SJCRH30 (cell line): ENCODE data around the gene PLIN4. TPM values are rescaled to one million over a fixed set of nuclear protein-coding genes. Genes with fewer than 3 reads are reported as not detected.
"Not testable (repeated sequence)": the region's sequence is repeated elsewhere in the genome, so short reads cannot be mapped to it uniquely, and the experiment has no call there.

ENCODE experiments used
- DNase-seq, 2 experiments: peaks; one replicate each; pipeline ENCODE4 v3.0.0-alpha.2; 2015 to 2020
- H3K27ac ChIP-seq: fragments of 250-450 bp; sonication (Bioruptor Pico); 2 replicates; pipeline ENCODE4 v1.5.1; 2020; ENCODE audit warnings: mild to moderate bottlenecking, moderate library complexity
- H3K27me3 ChIP-seq: fragments of 250-450 bp; sonication (Bioruptor Pico); 2 replicates; pipeline ENCODE4 v1.5.1; 2020; ENCODE audit warnings: mild to moderate bottlenecking, moderate library complexity
- H3K36me3 ChIP-seq: fragments of 250-450 bp; sonication (Bioruptor Pico); 2 replicates; pipeline ENCODE4 v1.5.1; 2020; ENCODE audit warnings: mild to moderate bottlenecking, moderate library complexity
- H3K4me1 ChIP-seq: fragments of 250-450 bp; sonication (Bioruptor Pico); 2 replicates; pipeline ENCODE4 v1.5.1; 2020; ENCODE audit warnings: mild to moderate bottlenecking, moderate library complexity
- H3K4me3 ChIP-seq: fragments of 250-450 bp; sonication (Bioruptor Pico); 2 replicates; pipeline ENCODE4 v1.5.1; 2020; ENCODE audit warnings: mild to moderate bottlenecking, moderate library complexity
- H3K9me3 ChIP-seq: fragments of 250-450 bp; sonication (Bioruptor Pico); replicated peaks from 2 replicates; pipeline ENCODE4 v1.5.1; 2020; ENCODE audit warnings: mild to moderate bottlenecking, moderate library complexity
- total RNA-seq: library from RNA; depleted of rRNA; stranded (reverse); fragments of >200 nt; shearing (Covaris generic); gene quantifications from 2 replicates; pipeline ENCODE4 v1.2.3, GENCODE V29; 2014

Gene PLIN4
- total RNA-seq, 1 experiment from 2014 or later, result 0.16 TPM

GRCh38 chr19:4539169-4539692, 20.9 kb upstream of the PLIN4 start:
- Histone ChIP-seq H3K4me1 (peaks cover 18% of the 10 kb centered on the region), H3K27ac (no peak overlapping the region), H3K9me3 (no peaks in the 10 kb centered on the region), H3K36me3 (0 out of 2 replicates have a peak, but pooled peaks cover under 1% of the 10 kb centered on the region), H3K4me3 (no peak overlapping the region), H3K27me3 (no peaks in the 10 kb centered on the region)
- DNase-seq, result no peak

GRCh38 chr19:4538601-4538954, 20.3 kb upstream of the PLIN4 start:
- no peaks in the 10 kb centered on the region for H3K27me3 ChIP-seq

DNA sequence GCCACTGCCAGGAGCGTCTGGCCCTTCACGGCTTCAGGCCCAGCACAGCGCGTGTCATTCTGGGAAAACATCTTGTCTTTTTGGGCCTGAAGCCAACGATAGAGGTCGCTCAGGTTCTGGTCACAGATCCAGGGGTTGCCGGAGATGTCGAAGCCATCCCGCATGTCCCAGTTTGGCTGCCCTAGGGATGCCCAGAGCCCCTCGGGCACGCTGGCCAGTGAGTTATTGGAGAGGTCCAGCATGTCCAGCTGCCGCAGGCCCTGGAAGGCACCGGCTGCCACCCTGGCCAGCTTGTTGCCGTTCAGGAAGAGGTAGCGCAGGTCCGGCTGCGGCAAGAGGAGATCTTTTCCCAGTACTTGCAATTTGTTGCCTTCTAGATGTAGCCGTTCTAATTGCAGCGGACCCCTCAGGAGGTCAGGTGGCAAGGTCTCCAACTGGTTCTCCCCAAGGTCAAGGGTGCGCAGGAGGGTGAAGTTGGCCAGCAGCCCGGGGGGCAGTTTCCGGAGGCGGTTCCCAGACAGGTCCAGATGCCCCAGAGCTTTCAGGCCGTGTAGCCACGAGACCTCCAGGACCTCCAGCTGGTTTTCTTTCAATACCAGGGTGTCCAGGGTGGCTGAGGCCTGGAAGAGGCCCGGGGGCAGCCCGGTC, 19.8 kb upstream of the PLIN4 start:
- no peaks in the 10 kb centered on the region for H3K36me3 ChIP-seq
- H3K27ac ChIP-seq, result no peak overlapping the region
- no peak for DNase-seq
- peaks cover 18% of the 10 kb centered on the region for H3K4me1 ChIP-seq
- no peaks in the 10 kb centered on the region for H3K27me3 ChIP-seq
- no peak overlapping the region for H3K4me3 ChIP-seq
- H3K9me3 ChIP-seq, result no peaks in the 10 kb centered on the region

More at GRCh38 chr19:4538601-4538954, 20.3 kb upstream of the PLIN4 start:
- H3K4me3 ChIP-seq, result no peak overlapping the region
- no peak for DNase-seq
- H3K4me1 ChIP-seq, result peaks cover 18% of the 10 kb centered on the region
- H3K9me3 ChIP-seq, result no peaks in the 10 kb centered on the region
- H3K36me3 ChIP-seq, result no peaks in the 10 kb centered on the region
- no peak overlapping the region for H3K27ac ChIP-seq

DNA sequence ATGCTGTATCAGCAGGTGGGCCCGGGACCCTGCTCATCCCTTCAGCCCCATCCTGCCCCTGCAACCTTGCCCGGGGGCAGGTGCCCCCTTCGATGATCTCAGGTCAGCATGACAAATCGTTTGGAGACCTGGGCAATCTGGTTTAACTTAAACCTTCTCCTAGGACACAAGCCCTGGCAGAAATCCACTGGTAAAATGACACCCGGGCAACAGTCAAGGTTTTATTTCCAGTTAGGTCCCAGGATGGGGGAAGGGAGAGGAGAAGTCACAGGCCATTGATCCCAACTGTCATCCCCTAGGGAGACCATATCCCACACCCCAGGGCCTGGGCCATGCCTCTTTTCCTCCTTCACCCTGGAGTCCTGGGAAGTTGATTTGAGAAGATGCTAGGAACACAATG, 18.5 kb upstream of the PLIN4 start:
- Histone ChIP-seq H3K4me1 (peaks cover 18% of the 10 kb centered on the region), H3K27me3 (0 out of 2 replicates have a peak, but pooled peaks cover 3% of the 10 kb centered on the region)
- peak in 1 of 2 experiments; percentile 54 for DNase-seq

DNA sequence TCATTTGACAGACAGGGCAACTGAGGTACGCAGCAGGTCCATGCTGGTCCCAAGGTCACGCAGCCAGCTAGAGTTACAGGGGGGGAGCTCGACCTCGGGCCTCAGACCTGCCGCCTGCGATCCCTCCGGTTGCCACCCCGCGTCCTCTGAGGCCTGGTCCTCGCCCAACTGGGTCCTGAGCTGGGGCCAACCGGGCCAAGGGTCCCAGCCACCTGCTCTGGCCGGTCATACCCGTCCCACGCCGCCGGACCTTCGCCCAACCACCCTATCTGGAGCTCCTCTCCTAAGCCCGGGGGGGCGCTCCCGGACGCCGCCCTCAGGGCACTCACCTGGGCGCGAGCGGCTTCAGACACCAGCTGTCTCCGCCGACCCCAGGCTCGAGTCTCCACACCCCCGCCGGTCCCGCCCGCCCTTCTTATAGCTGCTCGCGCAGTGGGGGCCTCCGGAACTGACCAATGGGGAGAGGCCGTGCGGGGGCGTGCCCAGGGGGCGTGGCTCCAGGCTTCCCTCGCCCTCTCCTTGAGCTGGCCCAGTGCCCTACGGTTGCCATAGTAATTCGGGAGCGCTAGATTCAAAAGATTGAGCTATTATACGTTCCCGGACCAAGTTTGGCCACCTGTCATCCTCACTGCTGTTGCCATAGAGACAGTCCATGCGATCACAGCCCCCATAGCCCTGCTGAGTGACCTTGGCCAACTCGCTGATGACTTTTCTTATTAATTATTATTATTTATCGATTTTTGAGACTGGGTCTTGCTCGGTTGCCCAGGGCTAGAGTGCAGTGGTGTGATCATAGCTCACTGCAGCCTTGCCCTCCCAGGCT, 16.8 kb upstream of the PLIN4 start, which contains the start of gene PLIN5:
PLIN5 (minus strand) TSS at position 389 of the 823 bp plus-strand sequence. CDS start 1,150 bp downstream, outside the sequence.
- H3K36me3 ChIP-seq, result no peaks in the 10 kb centered on the region
- H3K27ac ChIP-seq, result no peak within 1 kb of the TSS
- peaks cover 18% of the 10 kb centered on the region for H3K4me1 ChIP-seq
- peak within 1 kb of the TSS; percentile 16 for H3K4me3 ChIP-seq
- H3K9me3 ChIP-seq, result no peaks in the 10 kb centered on the region
- H3K27me3 ChIP-seq, result 0 out of 2 replicates have a peak, but pooled peaks cover 3% of the 10 kb centered on the region
- peak; percentile 98 to 99 for DNase-seq

More for the DNA sequence above, 18.5 kb upstream of the PLIN4 start:
- Histone ChIP-seq H3K27ac (no peak overlapping the region), H3K9me3 (no peaks in the 10 kb centered on the region), H3K4me3 (no peak overlapping the region), H3K36me3 (no peaks in the 10 kb centered on the region)

DNA sequence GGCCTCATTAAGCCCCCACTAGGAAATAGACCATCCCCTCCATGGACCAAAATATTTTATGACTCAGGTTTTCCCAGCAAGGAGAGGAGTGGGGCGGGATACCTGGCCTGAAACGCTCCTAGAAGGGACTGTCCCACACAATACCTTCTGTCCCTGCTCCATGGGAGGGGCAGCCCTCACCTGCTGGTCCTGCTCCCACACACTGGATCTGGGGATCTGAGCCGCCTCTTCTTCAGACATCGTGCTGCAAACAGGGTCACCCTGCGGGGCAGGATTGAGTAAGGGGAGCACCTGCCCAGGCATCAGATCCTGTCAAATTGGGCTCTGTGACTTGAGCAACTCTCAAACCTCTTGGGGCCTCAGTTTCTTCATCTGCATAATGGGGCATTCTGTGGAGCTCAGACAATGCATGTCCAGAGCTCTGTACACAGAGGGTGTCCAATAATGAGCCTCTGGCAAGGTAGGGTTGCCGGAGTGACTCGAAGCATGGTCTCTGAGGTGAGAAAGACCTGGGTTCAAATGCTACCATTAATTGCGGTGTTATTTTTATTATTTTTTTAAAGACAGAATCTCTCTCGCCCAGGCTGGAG, 15.6 kb upstream of the PLIN4 start:
- H3K27me3 ChIP-seq, result 0 out of 2 replicates have a peak, but pooled peaks cover 6% of the 10 kb centered on the region
- H3K4me3 ChIP-seq, result no peak overlapping the region

DNA sequence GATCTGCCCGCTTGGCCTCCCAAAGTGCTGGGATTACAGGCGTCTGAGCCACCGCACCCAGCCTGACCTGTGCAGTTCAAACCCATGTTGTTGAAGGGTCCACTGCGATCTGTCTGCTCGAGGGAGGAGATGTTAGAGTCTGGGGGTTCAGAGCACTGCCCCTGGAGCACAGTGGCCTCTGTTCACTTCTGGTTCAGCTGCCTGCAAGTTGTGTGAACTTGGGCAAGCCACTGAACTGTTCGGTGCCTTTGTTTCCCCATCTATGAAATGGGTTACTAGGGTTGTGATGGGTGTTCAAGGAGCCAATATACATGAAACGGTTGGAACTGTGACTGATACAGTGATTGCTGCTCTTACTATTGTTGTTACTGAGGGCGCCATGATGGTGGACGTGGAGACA, 15.0 kb upstream of the PLIN4 start:
- Histone ChIP-seq H3K9me3 (no peaks in the 10 kb centered on the region), H3K27ac (no peak overlapping the region), H3K4me3 (no peak overlapping the region), H3K27me3 (0 out of 2 replicates have a peak, but pooled peaks cover 9% of the 10 kb centered on the region), H3K36me3 (no peaks in the 10 kb centered on the region), H3K4me1 (peaks cover 18% of the 10 kb centered on the region)
- no peak for DNase-seq

More for the DNA sequence above, 15.6 kb upstream of the PLIN4 start:
- no peaks in the 10 kb centered on the region for H3K36me3 ChIP-seq
- no peaks in the 10 kb centered on the region for H3K9me3 ChIP-seq
- no peak overlapping the region for H3K27ac ChIP-seq
- peaks cover 18% of the 10 kb centered on the region for H3K4me1 ChIP-seq
- DNase-seq, result no peak

DNA sequence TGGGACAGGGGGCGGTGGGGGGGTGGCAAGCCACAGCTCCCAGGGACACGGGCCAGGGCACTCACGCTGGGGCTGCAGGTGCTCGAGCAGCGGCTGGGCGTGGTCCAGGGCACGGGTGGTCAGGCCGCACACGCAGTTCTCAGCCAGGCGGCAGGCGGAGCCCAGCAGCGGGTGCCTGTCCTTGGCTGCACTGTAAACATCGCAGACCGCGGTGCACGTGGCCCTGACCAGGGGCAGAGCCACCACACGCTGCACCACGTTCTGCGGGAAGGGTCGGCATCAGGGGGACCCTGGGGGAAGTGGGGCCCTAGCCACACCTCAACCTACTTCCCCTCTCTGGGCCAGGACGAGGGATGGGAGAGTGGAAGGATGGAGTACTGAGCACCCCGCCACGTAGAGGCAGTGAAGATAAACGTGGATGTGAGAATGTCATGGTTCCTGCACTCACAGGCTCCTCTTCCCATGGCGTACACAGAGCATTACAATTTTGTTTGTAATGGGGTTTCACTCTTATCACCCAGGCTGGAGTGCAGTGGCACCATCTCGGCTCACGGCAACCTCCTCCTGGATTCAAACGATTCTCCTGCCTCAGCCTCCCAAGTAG, 13.4 kb upstream of the PLIN4 start:
- Histone ChIP-seq H3K4me1 (peaks cover 12% of the 10 kb centered on the region), H3K27me3 (0 out of 2 replicates have a peak, but pooled peaks cover 9% of the 10 kb centered on the region), H3K4me3 (no peak overlapping the region), H3K9me3 (no peaks in the 10 kb centered on the region), H3K36me3 (no peaks in the 10 kb centered on the region), H3K27ac (no peak overlapping the region)
- peak; percentile 41 to 45 for DNase-seq

DNA sequence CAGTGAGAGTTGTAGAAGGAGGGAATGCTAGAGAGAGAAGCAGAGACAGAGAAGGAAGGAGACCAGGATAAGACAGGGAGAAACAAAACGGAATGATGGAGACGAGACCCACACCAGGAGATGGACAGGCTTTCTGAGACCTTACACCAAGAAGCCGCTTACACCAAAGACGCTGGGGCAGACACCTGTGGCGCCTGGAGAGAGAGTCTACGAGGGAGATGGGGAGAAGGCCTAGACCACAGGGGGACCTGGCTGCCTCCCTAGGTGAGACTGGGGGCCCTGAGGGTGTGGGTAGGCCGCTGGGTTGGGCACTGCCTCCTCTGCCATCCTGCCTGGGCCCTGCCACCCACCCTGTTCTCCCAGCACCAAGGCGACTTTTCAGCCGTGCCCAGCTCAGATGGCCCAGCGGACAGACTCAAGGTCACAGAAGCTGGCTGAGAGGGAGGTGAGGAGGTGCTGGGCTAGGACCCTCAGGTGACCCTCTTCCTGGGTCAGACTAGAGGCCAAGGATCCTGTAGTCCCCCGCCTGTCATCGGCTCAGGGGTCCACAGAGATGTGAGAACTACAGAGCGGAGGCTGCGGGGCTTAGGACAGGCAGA, 11.7 kb upstream of the PLIN4 start:
- DNase-seq, result no peak
- Histone ChIP-seq H3K27ac (no peak overlapping the region), H3K36me3 (no peaks in the 10 kb centered on the region), H3K4me1 (peaks cover 3% of the 10 kb centered on the region; the same call in 1 of the 2 replicates), H3K4me3 (no peak overlapping the region), H3K9me3 (no peaks in the 10 kb centered on the region), H3K27me3 (0 out of 2 replicates have a peak, but pooled peaks cover 9% of the 10 kb centered on the region)

DNA sequence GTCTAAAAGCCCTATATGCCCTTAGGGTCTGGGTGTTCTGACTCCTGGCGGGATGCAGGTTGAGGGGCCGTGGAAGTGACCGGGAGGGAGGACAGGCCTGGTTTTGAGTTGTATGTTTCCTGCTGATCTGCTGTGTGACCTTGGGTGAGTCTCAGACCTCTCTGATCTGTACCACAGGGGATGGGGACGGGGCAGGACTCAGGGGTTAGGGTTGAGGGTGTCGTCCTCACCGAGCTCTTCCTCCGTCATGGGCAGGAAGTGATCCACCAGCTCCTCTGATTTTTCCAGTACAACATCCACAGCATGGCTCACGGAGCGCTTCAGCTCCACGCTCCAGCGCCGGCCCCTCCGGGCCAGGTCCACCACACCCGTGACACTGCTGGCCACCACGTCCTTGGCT, 10.6 kb upstream of the PLIN4 start:
- no peaks in the 10 kb centered on the region for H3K9me3 ChIP-seq
- H3K27ac ChIP-seq, result no peak overlapping the region
- 0 out of 2 replicates have a peak, but pooled peaks cover 3% of the 10 kb centered on the region for H3K4me1 ChIP-seq
- H3K27me3 ChIP-seq, result 0 out of 2 replicates have a peak, but pooled peaks cover 9% of the 10 kb centered on the region
- DNase-seq, result no peak
- no peak overlapping the region for H3K4me3 ChIP-seq
- no peaks in the 10 kb centered on the region for H3K36me3 ChIP-seq

DNA sequence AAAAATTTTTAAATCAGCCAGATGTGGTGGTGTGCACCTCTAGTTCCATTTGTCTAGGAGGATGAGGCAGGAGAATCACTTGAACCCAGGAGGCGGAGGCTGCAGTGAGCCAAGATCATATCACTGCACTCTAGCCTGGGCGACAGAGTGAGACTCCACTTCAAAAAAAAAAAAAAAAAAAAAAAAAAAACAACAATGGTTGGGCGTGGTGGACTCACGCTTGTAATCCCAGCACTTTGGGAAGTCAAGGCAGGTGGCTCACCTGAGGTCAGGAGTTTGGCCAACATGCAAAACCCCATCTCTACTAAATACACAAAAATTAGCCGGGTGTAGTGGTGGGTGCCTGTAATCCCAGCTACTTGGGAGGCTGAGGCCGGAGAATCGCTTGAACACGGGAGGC, 9.1 kb upstream of the PLIN4 start:
- H3K4me3 ChIP-seq, H3K9me3 ChIP-seq, DNase-seq, H3K27ac ChIP-seq, H3K4me1 ChIP-seq, H3K36me3 ChIP-seq, H3K27me3 ChIP-seq: not testable (repeated sequence)

DNA sequence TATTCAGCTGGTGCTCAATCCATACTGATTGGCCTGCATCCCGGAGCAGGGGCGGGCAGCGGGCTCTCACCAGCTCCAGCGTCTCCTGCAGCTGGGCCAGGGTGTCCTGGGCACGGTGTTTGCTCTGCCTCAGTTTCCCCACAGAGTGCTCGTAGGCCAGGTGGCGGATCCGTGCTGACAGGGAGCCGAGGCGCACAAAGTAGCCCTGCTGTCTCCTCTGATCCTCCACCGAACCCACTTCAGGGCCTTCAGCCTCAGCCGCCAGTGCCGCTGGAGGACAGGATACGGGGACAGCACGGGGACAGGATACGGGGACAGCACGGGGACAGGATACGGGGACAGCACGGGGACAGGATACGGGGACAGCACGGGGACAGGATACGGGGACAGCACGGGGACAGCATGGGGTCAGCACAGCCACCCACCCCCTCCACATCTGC, 7.3 kb upstream of the PLIN4 start:
- no peak for DNase-seq
- Histone ChIP-seq H3K27me3 (0 out of 2 replicates have a peak, but pooled peaks cover 5% of the 10 kb centered on the region), H3K9me3 (no peaks in the 10 kb centered on the region), H3K4me1 (peaks cover 8% of the 10 kb centered on the region; the same call in 1 of the 2 replicates), H3K36me3 (no peaks in the 10 kb centered on the region), H3K4me3 (no peak overlapping the region), H3K27ac (no peak overlapping the region)

DNA sequence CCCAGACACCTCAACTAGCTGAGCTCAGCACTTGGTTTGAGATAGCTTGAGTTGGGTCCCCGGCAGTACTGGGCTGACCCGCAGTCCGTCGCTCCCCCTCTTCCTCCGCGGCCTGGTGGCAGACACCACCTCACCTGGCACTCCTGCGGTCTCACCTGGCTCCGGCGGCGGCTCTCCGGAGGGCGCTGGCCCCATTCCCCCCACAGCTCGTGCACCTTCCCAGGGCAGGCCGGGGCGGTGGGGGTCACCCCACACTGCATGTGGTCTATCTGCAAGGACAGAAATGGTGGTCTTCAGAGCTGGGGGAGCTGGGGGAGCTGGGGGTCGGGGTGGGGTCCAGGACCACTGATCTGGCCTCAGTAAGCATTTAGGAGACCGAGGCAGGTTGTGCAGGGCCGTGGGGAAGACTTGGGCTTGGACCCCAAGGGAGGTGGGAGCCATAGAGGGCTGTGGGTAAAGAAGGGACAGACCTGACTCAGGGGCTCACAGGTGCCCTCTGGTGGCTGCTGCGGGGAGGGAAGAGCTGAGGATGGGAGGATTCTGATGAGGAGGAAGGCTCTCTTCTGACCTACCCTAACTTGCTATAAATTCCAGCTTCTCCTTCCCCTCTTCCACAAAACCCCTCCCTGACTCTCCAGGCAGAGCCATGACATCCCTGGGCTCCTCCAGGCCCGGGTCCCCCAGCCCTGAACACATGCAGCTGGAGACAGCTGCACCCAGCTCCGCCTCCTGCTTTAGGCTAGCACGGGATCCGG, 6.7 kb upstream of the PLIN4 start:
- H3K36me3 ChIP-seq, result no peaks in the 10 kb centered on the region
- peaks cover 8% of the 10 kb centered on the region; the same call in 1 of the 2 replicates for H3K4me1 ChIP-seq
- no peak overlapping the region for H3K4me3 ChIP-seq
- no peaks in the 10 kb centered on the region for H3K9me3 ChIP-seq
- no peak overlapping the region for H3K27ac ChIP-seq
- DNase-seq, result peak; percentile 73 to 82
- H3K27me3 ChIP-seq, result 0 out of 2 replicates have a peak, but pooled peaks cover 5% of the 10 kb centered on the region
